HEK293 (cell line): ENCODE data around the gene GNAT1.

Experiments
- CTCF ChIA-PET: fragments of 350-600 bp; formaldehyde crosslinking; extraction: SDS; loops from one replicate; lab custom pipeline; 2021; ENCODE audit warnings: antibody characterized with exemption; lab: Yijun Ruan, JAX
- POLR2A ChIA-PET: fragments of 300-600 bp; formaldehyde crosslinking; extraction: SDS; loops from one replicate; lab custom pipeline; 2020; ENCODE audit warnings: antibody characterized with exemption, inconsistent platforms; lab: Yijun Ruan, JAX
- H3K27ac ChIP-seq: fragments of 200-500 bp; sonication (Bioruptor generic); 2 replicates; pipeline ENCODE4 v1.5.1; 2014; ENCODE audit warnings: low read depth, low read length, control low read depth, inconsistent platforms; ENCODE audit errors: extremely low read depth
- H3K36me3 ChIP-seq, 2 experiments: fragments of 200-500 bp in 1 of 2; sonication (Bioruptor generic) in 1 of 2; 1 replicate in 1 of 2; 2 replicates in 1 of 2; pipeline ENCODE4 v1.5.1; 2014 to 2017; ENCODE audit warnings: inconsistent platforms in 2 of 2, low read length in 2 of 2; ENCODE audit not compliant: control insufficient read depth in 2 of 2, insufficient read depth in 1 of 2
- H3K4me1 ChIP-seq: fragments of 200-500 bp; sonication (Bioruptor generic); 2 replicates; pipeline ENCODE4 v1.5.1; 2014; ENCODE audit warnings: mild to moderate bottlenecking, low read length, inconsistent platforms; ENCODE audit not compliant: control insufficient read depth, insufficient read depth
- H3K4me3 ChIP-seq: 2 replicates; pipeline ENCODE4 v1.5.1; 2011; ENCODE audit warnings: low read depth, mild to moderate bottlenecking, control low read depth, low read length, moderate library complexity
- H3K9me3 ChIP-seq: fragments of 200-500 bp; sonication (Bioruptor generic); 2 replicates; pipeline ENCODE4 v1.5.1; 2014; ENCODE audit warnings: low read depth, low read length, inconsistent platforms; ENCODE audit not compliant: control insufficient read depth, insufficient read depth
- BCL11A ChIP-seq: fragments of 450-650 bp; formaldehyde crosslinking; IDR thresholded peaks from 2 replicates; pipeline ENCODE4 v1.5.1; 2016; ENCODE audit warnings: low read depth, missing biosample characterization, missing genetic modification characterization
- EGR2 ChIP-seq: fragments of 450-650 bp; formaldehyde crosslinking; IDR thresholded peaks from 2 replicates; pipeline ENCODE4 v1.5.1; 2016; ENCODE audit warnings: low read depth, missing biosample characterization, missing genetic modification characterization
- FEZF1 ChIP-seq: fragments of 450-650 bp; formaldehyde crosslinking; IDR thresholded peaks from 2 replicates; pipeline ENCODE4 v1.5.1; 2016; ENCODE audit warnings: missing biosample characterization, missing genetic modification characterization
- GLI2 ChIP-seq: fragments of 450-650 bp; formaldehyde crosslinking; IDR thresholded peaks from 2 replicates; pipeline ENCODE4; 2017; ENCODE audit warnings: missing biosample characterization, missing genetic modification characterization, low read depth, borderline replicate concordance
- GLIS1 ChIP-seq: fragments of 450-650 bp; formaldehyde crosslinking; IDR thresholded peaks from 2 replicates; pipeline ENCODE4 v1.5.1; 2016; ENCODE audit warnings: missing biosample characterization, missing genetic modification characterization
- KLF1 ChIP-seq: fragments of 450-650 bp; formaldehyde crosslinking; IDR thresholded peaks from 2 replicates; pipeline ENCODE4 v1.5.1; 2016; ENCODE audit warnings: missing biosample characterization, missing genetic modification characterization
- KLF17 ChIP-seq: fragments of 450-650 bp; formaldehyde crosslinking; IDR thresholded peaks from 2 replicates; pipeline ENCODE4 v1.5.1; 2016; ENCODE audit warnings: missing biosample characterization, missing genetic modification characterization
- KLF9 ChIP-seq: fragments of 450-650 bp; formaldehyde crosslinking; IDR thresholded peaks from 2 replicates; pipeline ENCODE4 v1.5.1; 2016; ENCODE audit warnings: missing biosample characterization, missing genetic modification characterization, low read depth
- PRDM2 ChIP-seq: fragments of 450-650 bp; formaldehyde crosslinking; IDR thresholded peaks from 2 replicates; pipeline ENCODE4 v1.5.1; 2016; ENCODE audit warnings: missing biosample characterization, missing genetic modification characterization, borderline replicate concordance
- REPIN1 ChIP-seq: fragments of 450-650 bp; formaldehyde crosslinking; IDR thresholded peaks from 2 replicates; pipeline ENCODE4 v1.5.1; 2017; ENCODE audit warnings: missing biosample characterization, missing genetic modification characterization, low read depth
- SP3 ChIP-seq: fragments of 450-650 bp; formaldehyde crosslinking; IDR thresholded peaks from 2 replicates; pipeline ENCODE4 v1.5.1; 2016; ENCODE audit warnings: missing biosample characterization, missing genetic modification characterization
- YY1 ChIP-seq: fragments of 450-650 bp; formaldehyde crosslinking; IDR thresholded peaks from 2 replicates; pipeline ENCODE4 v1.5.1; 2018; ENCODE audit warnings: missing biosample characterization, missing genetic modification characterization
- ZBTB20 ChIP-seq: fragments of 450-650 bp; formaldehyde crosslinking; IDR thresholded peaks from 2 replicates; pipeline ENCODE4 v1.5.1; 2016; ENCODE audit warnings: missing biosample characterization, missing genetic modification characterization
- ZBTB44 ChIP-seq: fragments of 450-650 bp; IDR thresholded peaks from 2 replicates; pipeline ENCODE4 v1.5.1; 2018; ENCODE audit warnings: missing biosample characterization, mild to moderate bottlenecking, missing genetic modification characterization
- ZBTB7A ChIP-seq: fragments of 450-650 bp; formaldehyde crosslinking; IDR thresholded peaks from 2 replicates; pipeline ENCODE4 v1.5.1; 2016; ENCODE audit warnings: low read depth, missing biosample characterization, missing genetic modification characterization
- ZFHX2 ChIP-seq: fragments of 450-650 bp; formaldehyde crosslinking; conservative IDR thresholded peaks from 2 replicates; pipeline ENCODE4 v1.5.1; 2016; ENCODE audit warnings: missing biosample characterization, missing genetic modification characterization
- ZFP37 ChIP-seq: fragments of 450-650 bp; formaldehyde crosslinking; IDR thresholded peaks from 2 replicates; pipeline ENCODE4 v1.5.1; 2016; ENCODE audit warnings: missing biosample characterization, missing genetic modification characterization
- ZNF10 ChIP-seq: fragments of 450-650 bp; formaldehyde crosslinking; IDR thresholded peaks from 2 replicates; pipeline ENCODE4 v1.5.1; 2017; ENCODE audit warnings: missing biosample characterization, missing genetic modification characterization
- ZNF146 ChIP-seq: fragments of 450-650 bp; formaldehyde crosslinking; IDR thresholded peaks from 2 replicates; pipeline ENCODE4 v1.5.1; 2016; ENCODE audit warnings: missing biosample characterization, missing genetic modification characterization
- ZNF157 ChIP-seq: fragments of 450-650 bp; formaldehyde crosslinking; IDR thresholded peaks from 2 replicates; pipeline ENCODE4 v1.5.1; 2016; ENCODE audit warnings: missing biosample characterization, missing genetic modification characterization
- ZNF214 ChIP-seq: fragments of 450-650 bp; formaldehyde crosslinking; IDR thresholded peaks from 2 replicates; pipeline ENCODE4 v1.5.1; 2017; ENCODE audit warnings: missing biosample characterization, mild to moderate bottlenecking, missing genetic modification characterization, borderline replicate concordance
- ZNF24 ChIP-seq: fragments of 450-650 bp; formaldehyde crosslinking; IDR thresholded peaks from 2 replicates; pipeline ENCODE4 v1.5.1; 2016; ENCODE audit warnings: missing biosample characterization, missing genetic modification characterization
- ZNF302 ChIP-seq: fragments of 450-650 bp; formaldehyde crosslinking; IDR thresholded peaks from 2 replicates; pipeline ENCODE4 v1.5.1; 2016; ENCODE audit warnings: missing biosample characterization, missing genetic modification characterization, low read depth
- ZNF341 ChIP-seq: fragments of 450-650 bp; formaldehyde crosslinking; IDR thresholded peaks from 2 replicates; pipeline ENCODE4; 2016; ENCODE audit warnings: low read depth, missing biosample characterization, missing genetic modification characterization
- ZNF37A ChIP-seq: fragments of 450-650 bp; IDR thresholded peaks from 2 replicates; pipeline ENCODE4 v1.5.1; 2018; ENCODE audit warnings: missing biosample characterization, missing genetic modification characterization
- ZNF488 ChIP-seq: fragments of 450-650 bp; formaldehyde crosslinking; IDR thresholded peaks from 2 replicates; pipeline ENCODE4 v1.5.1; 2016; ENCODE audit warnings: missing biosample characterization, missing genetic modification characterization
- ZNF544 ChIP-seq: fragments of 450-650 bp; formaldehyde crosslinking; IDR thresholded peaks from 2 replicates; pipeline ENCODE4 v1.5.0; 2017; ENCODE audit warnings: missing biosample characterization, missing genetic modification characterization
- ZNF785 ChIP-seq: fragments of 450-650 bp; formaldehyde crosslinking; IDR thresholded peaks from 2 replicates; pipeline ENCODE4 v1.5.1; 2016; ENCODE audit warnings: missing biosample characterization, missing genetic modification characterization
- ZSCAN23 ChIP-seq: fragments of 450-650 bp; formaldehyde crosslinking; IDR thresholded peaks from 2 replicates; pipeline ENCODE4 v1.5.1; 2016; ENCODE audit warnings: missing biosample characterization, missing genetic modification characterization

GNAT1 gene

GRCh38 chr3:50156549-50157493 is 34.6 kb upstream of the GNAT1 start:
- Histone ChIP-seq H3K9me3 (no peaks in the 10 kb centered on the region), H3K36me3 (peaks cover 0 to 25% of the 10 kb centered on the region in 2 experiments; a peak in 1 of 3 replicates), H3K27ac (no peak overlapping the region), H3K4me1 (0 out of 2 replicates have a peak, but pooled peaks cover 3% of the 10 kb centered on the region), H3K4me3 (no peak overlapping the region)
- POLR2A ChIA-PET = no interaction called here
- CTCF ChIA-PET = interaction anchor here (0.6 to 0.7 kb wide), 2 partner anchors 32 to 90 kb away, joined by 3 read pairs; no protein-coding TSS in a partner anchor
- TF ChIP-seq ZNF341 (tag by site-specific recombination) = peak; percentile 60; the same call in 1 of the 2 replicates
- no peak for TF ChIP-seq KLF1 (tag by site-specific recombination)
- TF ChIP-seq ZNF157 (tag by site-specific recombination) = no peak
- peak; percentile 82 for TF ChIP-seq ZFHX2
- TF ChIP-seq ZBTB20 = 0 out of 2 replicates have a peak, but pooled peaks have one; percentile 4
- peak; percentile 90 for TF ChIP-seq SP3 (tag by site-specific recombination)
- TF ChIP-seq ZNF37A (tag by site-specific recombination) = no peak
- no peak for TF ChIP-seq ZBTB7A (tag by site-specific recombination)
- TF ChIP-seq ZNF214 (tag by site-specific recombination) = no peak
- TF ChIP-seq EGR2 = peak; percentile 91
- TF ChIP-seq KLF17 (tag by site-specific recombination) = no peak
- TF ChIP-seq FEZF1 (tag by site-specific recombination) = no peak
- no peak for TF ChIP-seq ZBTB44
- no peak for TF ChIP-seq ZNF10 (tag by site-specific recombination)
- no peak for TF ChIP-seq PRDM2 (tag by site-specific recombination)
- TF ChIP-seq GLI2 (tag by site-specific recombination) = no peak
- no peak for TF ChIP-seq ZNF785 (tag by site-specific recombination)
- no peak for TF ChIP-seq ZNF302 (tag by site-specific recombination)
- TF ChIP-seq REPIN1 (tag by site-specific recombination) = no peak
- no peak for TF ChIP-seq YY1 (tag by site-specific recombination)
- no peak for TF ChIP-seq ZNF24
- TF ChIP-seq GLIS1 = no peak
- TF ChIP-seq KLF9 (tag by site-specific recombination) = no peak
- no peak for TF ChIP-seq ZNF488 (tag by site-specific recombination)
- no peak for TF ChIP-seq BCL11A (tag by site-specific recombination)
- TF ChIP-seq ZNF544 (tag by site-specific recombination) = no peak
- TF ChIP-seq ZNF146 (tag by site-specific recombination) = no peak
- TF ChIP-seq ZSCAN23 = no peak
- TF ChIP-seq ZFP37 (tag by site-specific recombination) = no peak
